Fibroblast of the aortic adventitia (primary cell): Measurements from ENCODE around the gene FAF1. TPM values are rescaled to one million over a fixed set of nuclear protein-coding genes. Genes with fewer than 3 reads are reported as not detected.
A peak's percentile ranks its signal among the peaks of the same experiment; 100 is the strongest.
"Not testable (repeated sequence)": the region's sequence is repeated elsewhere in the genome, so short reads cannot be mapped to it uniquely, and the experiment has no call there.

Source experiments
- DNase-seq: peaks from one replicate; pipeline ENCODE4 v3.0.0-alpha.2; 2010; ENCODE audit warnings: low read depth
- H3K4me3 ChIP-seq: 2 replicates; pipeline ENCODE4 v1.5.1; 2011; ENCODE audit warnings: low read depth, mild to moderate bottlenecking, control low read depth, low read length, moderate library complexity
- CTCF ChIP-seq: IDR thresholded peaks from 2 replicates; pipeline ENCODE4 v1.5.1; 2011; ENCODE audit warnings: mild to moderate bottlenecking, low read length, control low read depth, inconsistent platforms; ENCODE audit not compliant: insufficient read depth
- total RNA-seq: library from RNA; depleted of rRNA; stranded (reverse); fragments of >200 nt; gene quantifications from 2 replicates; pipeline ENCODE4 v1.2.3, GENCODE V29; 2012; ENCODE audit warnings: low replicate concordance

Gene FAF1
- total RNA-seq, 1 donor: 93.8 TPM

GRCh38 chr1:50902419-50902818, 57.6 kb downstream of the FAF1 start:
- H3K4me3 ChIP-seq: no peak overlapping the region
- no peak for DNase-seq
- no peak for TF ChIP-seq CTCF

GRCh38 chr1:50901872-50902271, 58.2 kb downstream of the FAF1 start:
- no peak for TF ChIP-seq CTCF
- DNase-seq: no peak

GRCh38 chr1:50898773-50899172, 61.3 kb downstream of the FAF1 start:
- H3K4me3 ChIP-seq: no peak overlapping the region
- no peak for TF ChIP-seq CTCF
- DNase-seq: no peak

More at GRCh38 chr1:50901872-50902271, 58.2 kb downstream of the FAF1 start:
- H3K4me3 ChIP-seq: no peak overlapping the region

- no peak overlapping the region for H3K4me3 ChIP-seq
- no peak for TF ChIP-seq CTCF
- no peak for DNase-seq
Observed at GRCh38 chr1:50894340-50894739, 65.7 kb downstream of the FAF1 start.

- no peak for TF ChIP-seq CTCF
- no peak for DNase-seq
- H3K4me3 ChIP-seq: no peak overlapping the region
Observed at GRCh38 chr1:50893466-50893865, 66.6 kb downstream of the FAF1 start.

GRCh38 chr1:50887555-50887954, 72.5 kb downstream of the FAF1 start:
- not testable (repeated sequence) for DNase-seq, H3K4me3 ChIP-seq

GRCh38 chr1:50880373-50880772, 79.7 kb downstream of the FAF1 start:
- peak; percentile 11 for DNase-seq
- H3K4me3 ChIP-seq: no peak overlapping the region
- TF ChIP-seq CTCF: no peak
